ENCODE results near the gene RABIF. TPM values are rescaled to one million over a fixed set of nuclear protein-coding genes. Genes with fewer than 3 reads are reported as not detected.

RABIF gene
- total RNA-seq (2022; extraction: Qiagen RNA extraction), result 13.7 to 15.4 TPM (median 14.3 TPM) in 5 replicates

DNA sequence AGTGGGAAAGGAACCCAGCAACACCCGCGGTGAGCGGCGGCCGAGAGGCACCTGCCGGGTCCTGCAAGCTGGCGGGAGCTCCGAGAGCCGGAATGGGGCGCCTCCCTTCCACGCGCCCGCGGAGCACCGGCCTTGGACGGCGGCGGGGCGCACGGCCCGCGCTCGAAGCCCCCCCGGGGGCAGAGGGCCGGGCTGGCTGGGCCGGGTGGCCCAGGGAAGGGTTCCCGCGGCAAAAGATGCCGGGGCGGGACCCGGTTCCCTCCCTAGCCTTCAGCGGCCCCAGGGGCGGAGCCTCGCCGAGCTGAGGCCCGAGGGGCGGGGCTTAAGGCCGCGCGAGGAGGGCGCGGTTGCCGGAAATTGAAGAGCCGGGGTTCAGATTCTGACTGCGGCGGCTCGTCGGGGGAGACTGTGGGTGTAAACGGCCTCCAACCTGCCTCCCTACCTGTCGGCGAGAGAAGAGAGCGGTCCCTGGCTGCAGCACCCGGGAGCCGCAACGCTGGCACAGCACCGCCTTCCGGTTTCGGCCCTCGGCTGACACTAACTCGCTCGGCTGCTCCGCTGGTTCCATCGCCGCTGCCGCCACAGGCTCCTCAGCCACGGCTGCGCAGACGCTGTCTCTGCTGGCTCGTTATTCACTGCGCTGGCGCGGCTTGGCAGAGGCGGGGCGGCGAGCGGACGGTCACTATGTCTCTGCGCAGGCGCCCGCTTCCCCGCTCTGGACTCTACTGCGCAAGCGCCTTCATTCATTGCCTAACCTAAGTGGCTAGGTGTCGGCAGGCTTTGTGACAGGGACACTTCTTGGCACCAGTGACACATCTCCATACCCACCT lies at the start of gene RABIF:
RABIF (minus strand) TSS at position 619 of the 830 bp plus-strand sequence; CDS start at position 568, 51 bp downstream.

GRCh38 chr1:202926581-202927491 lies 37.9 kb upstream of the RABIF start, which contains the start of gene KLHL12:
KLHL12 (minus strand) TSS chr1:202927234; CDS start chr1:202925162, 2,072 bp downstream.

Other genes with a start within 250 kb of the RABIF start
- gene SYT2, start 178.7 kb downstream of the RABIF start, total RNA-seq (2022; extraction: Qiagen RNA extraction), result 0.73 to 1.6 TPM (median 1.4 TPM) in 5 replicates
- 13.3 to 19.9 TPM (median 16.9 TPM) in 5 replicates for gene KDM5B, start 80.7 kb downstream of the RABIF start, total RNA-seq (2022; extraction: Qiagen RNA extraction)
- gene PCAT6, start 78.2 kb downstream of the RABIF start, total RNA-seq (2022; extraction: Qiagen RNA extraction), result 2.3 to 4.8 TPM (median 4.2 TPM) in 5 replicates
- 16.5 to 19.1 TPM (median 16.8 TPM) in 5 replicates for gene KLHL12, start 38.1 kb upstream of the RABIF start, total RNA-seq (2022; extraction: Qiagen RNA extraction)
- 56.6 to 71.0 TPM (median 68.0 TPM) in 5 replicates for gene ADIPOR1, start 69.2 kb upstream of the RABIF start, total RNA-seq (2022; extraction: Qiagen RNA extraction)
- gene CYB5R1, start 78.1 kb upstream of the RABIF start, total RNA-seq (2022; extraction: Qiagen RNA extraction), result 19.3 to 21.4 TPM (median 20.6 TPM) in 5 replicates
- gene TMEM183A, start 118.2 kb upstream of the RABIF start, total RNA-seq (2022; extraction: Qiagen RNA extraction), result 43.4 to 52.9 TPM (median 48.8 TPM) in 5 replicates
- gene PPFIA4, start 137.3 kb upstream of the RABIF start, total RNA-seq (2022; extraction: Qiagen RNA extraction), result 0.13 to 0.42 TPM (median 0.34 TPM) in 5 replicates
- gene MYOG, start 196.9 kb upstream of the RABIF start, total RNA-seq (2022; extraction: Qiagen RNA extraction), result not detected in 5 replicates
- 0.46 to 0.94 TPM (median 0.67 TPM) in 5 replicates for gene ADORA1, start 238.6 kb upstream of the RABIF start, total RNA-seq (2022; extraction: Qiagen RNA extraction)

Data from A549 treated with dexamethasone at 1 μM for 4 hours (cell line).